HCT116 (cell line): ENCODE measurements around the gene EPHA6. TPM values are rescaled to one million over a fixed set of nuclear protein-coding genes. Genes with fewer than 3 reads are reported as not detected.

Source experiments
- ATAC-seq: fragments of 200-7000 bp; cut with Tn5 transposase; 2 replicates; pipeline ENCODE4 v1.9.1; 2020; ENCODE audit warnings: mild to moderate bottlenecking, moderate library complexity
- BruUV-seq: library from RNA; stranded (reverse); fragments of 400-500 nt; replicated peaks from 2 replicates; lab custom pipeline; 2021; lab: Mats Ljungman, UMichigan
- CTCF ChIA-PET: fragments of 300-600 bp; sonication (Branson Sonifier 250); formaldehyde crosslinking; loops from one replicate; lab custom pipeline; 2021; ENCODE audit warnings: antibody characterized with exemption; lab: Charles Lee
- POLR2A ChIA-PET: fragments of 300-600, 350-600 bp; sonication (Branson Sonifier 250); formaldehyde crosslinking; loops from one replicate; lab custom pipeline; 2021; ENCODE audit warnings: antibody characterized with exemption; lab: Charles Lee
- RAD21 ChIA-PET, 2 experiments: fragments of 300-600 bp; sonication (Branson Sonifier 250); formaldehyde crosslinking; loops; one replicate each; lab custom pipeline; 2023; ENCODE audit warnings: low total read pairs in 2 of 2; ENCODE audit not compliant: uncharacterized antibody in 2 of 2, unreplicated experiment in 2 of 2, low non-redundant PET in 1 of 2; lab: Charles Lee
- DNase-seq: peaks from one replicate; pipeline ENCODE4 v3.0.0-alpha.2; 2010; ENCODE audit warnings: low read depth, low spot score
- H2AFZ ChIP-seq: fragments of 200-600 bp; shearing (Covaris generic), sonication (generic); 2 replicates; pipeline ENCODE4 v1.6.1; 2017; ENCODE audit warnings: low read depth, mixed run types, mixed read lengths, antibody characterized with exemption, low read length; ENCODE audit not compliant: poor library complexity, severe bottlenecking
- H3K27ac ChIP-seq: 2 replicates; pipeline ENCODE4 v1.5.1; 2012; ENCODE audit warnings: low read depth, low read length
- H3K27me3 ChIP-seq: fragments of 200-600 bp; sonication (generic); 2 replicates; pipeline ENCODE4 v1.6.1; 2016; ENCODE audit warnings: mixed run types, low read length, mixed read lengths; ENCODE audit not compliant: insufficient read depth
- H3K36me3 ChIP-seq, 2 experiments: fragments of 200-500 bp in 1 of 2; fragments of 200-600 bp in 1 of 2; sonication (Bioruptor generic) in 1 of 2; sonication (generic) in 1 of 2; 2 replicates each; pipeline versions ENCODE4 v1.5.1 to v1.6.1; 2014 to 2016; ENCODE audit warnings: low read length in 2 of 2, inconsistent platforms in 1 of 2, mixed read lengths in 1 of 2, mixed run types in 1 of 2; ENCODE audit not compliant: insufficient read depth in 2 of 2, control insufficient read depth in 1 of 2
- H3K4me1 ChIP-seq, 2 experiments: fragments of 200-600 bp in 1 of 2; sonication (generic) in 1 of 2; 2 replicates each; pipeline versions ENCODE4 v1.5.1 to v1.6.1; 2012 to 2017; ENCODE audit warnings: low read length in 2 of 2, inconsistent platforms in 1 of 2, mild to moderate bottlenecking in 1 of 2, mixed read lengths in 1 of 2, mixed run types in 1 of 2, moderate library complexity in 1 of 2; ENCODE audit not compliant: insufficient read depth in 2 of 2, control insufficient read depth in 1 of 2
- H3K4me2 ChIP-seq: fragments of 200-600 bp; sonication (generic); 2 replicates; pipeline ENCODE4 v1.6.1; 2017; ENCODE audit warnings: mixed run types, low read length, mixed read lengths
- H3K4me3 ChIP-seq, 2 experiments: fragments of 200-600 bp in 1 of 2; sonication (generic) in 1 of 2; replicated peaks in 1 of 2; 2 replicates each; pipeline ENCODE4 v1.5.1; 2011 to 2016; ENCODE audit warnings: low read length in 2 of 2, control low read depth in 1 of 2, low read depth in 1 of 2, mild to moderate bottlenecking in 1 of 2, mixed read lengths in 1 of 2, mixed run types in 1 of 2
- H3K79me2 ChIP-seq: fragments of 200-600 bp; sonication (generic); 2 replicates; pipeline ENCODE4 v1.6.1; 2017; ENCODE audit warnings: mild to moderate bottlenecking, mixed run types, low read length, moderate library complexity, mixed read lengths; ENCODE audit not compliant: insufficient read depth
- H3K9ac ChIP-seq: fragments of 200-600 bp; sonication (generic); 2 replicates; pipeline ENCODE4 v1.6.1; 2016; ENCODE audit warnings: low read length, mixed read lengths
- H3K9me2 ChIP-seq: fragments of 200-600 bp; sonication (generic), shearing (Covaris generic); 2 replicates; pipeline ENCODE4 v1.6.1; 2017; ENCODE audit warnings: mixed run types, mild to moderate bottlenecking, moderate library complexity; ENCODE audit not compliant: insufficient read depth
- H3K9me3 ChIP-seq, 2 experiments: fragments of 200-500 bp in 1 of 2; fragments of 200-600 bp in 1 of 2; sonication (Bioruptor generic) in 1 of 2; sonication (generic) in 1 of 2; 2 replicates each; pipeline ENCODE4 v1.6.1; 2014 to 2017; ENCODE audit warnings: low read length in 2 of 2, mixed read lengths in 2 of 2, inconsistent platforms in 1 of 2, low read depth in 1 of 2, mild to moderate bottlenecking in 1 of 2, mixed run types in 1 of 2, moderate library complexity in 1 of 2; ENCODE audit not compliant: control insufficient read depth in 1 of 2, insufficient read depth in 1 of 2
- H4K20me1 ChIP-seq: fragments of 200-600 bp; sonication (generic), shearing (Covaris generic); 2 replicates; pipeline ENCODE4 v1.6.1; 2017; ENCODE audit warnings: mixed run types, mild to moderate bottlenecking, moderate library complexity; ENCODE audit not compliant: insufficient read depth
- ATF3 ChIP-seq: IDR thresholded peaks from 2 replicates; pipeline ENCODE4 v1.6.1; 2012
- CTCF ChIP-seq, 3 experiments: fragments of 200-600 bp in 1 of 3; sonication (generic) in 1 of 3; IDR thresholded peaks in 2 of 3; conservative IDR thresholded peaks in 1 of 3; 2 replicates each; pipeline ENCODE4 v1.5.1; 2012 to 2017; ENCODE audit warnings: low read depth in 2 of 3, low read length in 2 of 3, antibody characterized with exemption in 1 of 3, borderline replicate concordance in 1 of 3, control low read depth in 1 of 3, mild to moderate bottlenecking in 1 of 3, mixed read lengths in 1 of 3, mixed run types in 1 of 3, moderate library complexity in 1 of 3; ENCODE audit not compliant: insufficient read depth in 1 of 3
- ELF1 ChIP-seq: IDR thresholded peaks from 2 replicates; pipeline ENCODE4 v1.6.1; 2012; ENCODE audit warnings: low read depth, borderline replicate concordance
- MAX ChIP-seq: IDR thresholded peaks from 2 replicates; pipeline ENCODE4 v1.6.1; 2012
- POLR2A ChIP-seq: IDR thresholded peaks from 2 replicates; pipeline ENCODE4 v1.7.0; 2011; ENCODE audit warnings: borderline replicate concordance; ENCODE audit not compliant: insufficient read depth, insufficient read length; ENCODE audit errors: extremely low read depth
- REST ChIP-seq: IDR thresholded peaks from 2 replicates; pipeline ENCODE4 v1.6.1; 2012; ENCODE audit warnings: low read depth
- ZBTB33 ChIP-seq: IDR thresholded peaks from 2 replicates; pipeline ENCODE4 v1.6.1; 2011; ENCODE audit warnings: mild to moderate bottlenecking, low read length, moderate library complexity; ENCODE audit not compliant: insufficient replicate concordance; ENCODE audit errors: extremely low read depth
- ZFX ChIP-seq: fragments of 450-650 bp; IDR thresholded peaks from 2 replicates; pipeline ENCODE4 v1.6.1; 2017
- intact Hi-C: fragments of 100-400 bp; cut with micrococcal nuclease; formaldehyde crosslinking; loops from 2 replicates; pipeline ENCODE4 v1.10.0; 2022
- total RNA-seq: library from RNA; stranded (reverse); gene quantifications from one replicate; pipeline ENCODE4 v1.2.1, GENCODE V29; 2021; ENCODE audit not compliant: unreplicated experiment

Gene EPHA6
- total RNA-seq, 1 experiment from 2014 or later = not detected

- TF ChIP-seq REST (no peak), POLR2A (no peak), ZFX (no peak)
Measured at GRCh38 chr3:97665896-97666295, 851.5 kb downstream of the EPHA6 start (continued).

GRCh38 chr3:97670952-97671351 is 856.6 kb downstream of the EPHA6 start:
- Histone ChIP-seq H3K4me1 (no peaks in the 10 kb centered on the region), H2AFZ (no peak overlapping the region), H3K9ac (no peak overlapping the region), H4K20me1 (no peaks in the 10 kb centered on the region), H3K79me2 (no peaks in the 10 kb centered on the region), H3K9me3 (no peaks in the 10 kb centered on the region), H3K27me3 (0 out of 2 replicates have a peak, but pooled peaks cover 5% of the 10 kb centered on the region), H3K4me2 (no peak overlapping the region), H3K36me3 (no peaks in the 10 kb centered on the region), H3K4me3 (no peak overlapping the region), H3K9me2 (no peaks in the 10 kb centered on the region), H3K27ac (no peak overlapping the region)
- ChIA-PET RAD21 (no interaction called here), POLR2A (no interaction called here), CTCF (no interaction called here)
- DNase-seq = no peak
- TF ChIP-seq MAX (no peak), ATF3 (no peak), ELF1 (no peak), CTCF (IDR thresholded peaks at IDR 0.05 in 2 of 3, conservative IDR thresholded peaks at IDR 0.05 in 1 of 3; ENCODE audit: borderline replicate concordance in 1 of 3, insufficient read depth in 1 of 3, low read depth in 2 of 3, low read length in 2 of 3) (no peak), ZBTB33 (no peak)
- no peak for ATAC-seq
- intact Hi-C loops = no loop called here
- no TSS peak for BruUV-seq
